Stimulated activated CD4-positive, alpha-beta T cell treated with anti-CD3 and anti-CD28 coated beads, Interleukin-2, amount 100 ng/mL, for 24 hours (primary cell): Measurements from ENCODE around the gene C17orf75.
A peak's percentile ranks its signal among the peaks of the same experiment; 100 is the strongest.
"Not testable (repeated sequence)": the region's sequence is repeated elsewhere in the genome, so short reads cannot be mapped to it uniquely, and the experiment has no call there.

Experiments
- DNase-seq, 2 donors: peaks; one replicate each; pipeline ENCODE4 v3.0.0-alpha.2; 2020

C17orf75 gene

GRCh38 chr17:32341857-32342602, at the start of gene C17orf75:
C17orf75 (minus strand) TSS chr17:32342173; CDS start chr17:32342139, 34 bp downstream.
- peak; percentile 86 to 87 for DNase-seq

GRCh38 chr17:32388613-32389459, 46.9 kb upstream of the C17orf75 start:
- no peak for DNase-seq

GRCh38 chr17:32388128-32388527, 46.2 kb upstream of the C17orf75 start:
- DNase-seq: not testable (repeated sequence)

GRCh38 chr17:32386844-32387243, 44.9 kb upstream of the C17orf75 start:
- no peak for DNase-seq

- DNase-seq: no peak
Observed at GRCh38 chr17:32385971-32386370, 44.0 kb upstream of the C17orf75 start.

- DNase-seq: no peak
Observed at GRCh38 chr17:32385121-32385520, 43.1 kb upstream of the C17orf75 start.

GRCh38 chr17:32383926-32384434, 42.0 kb upstream of the C17orf75 start:
- DNase-seq: no peak

- DNase-seq: no peak
Observed at GRCh38 chr17:32382526-32383223, 40.7 kb upstream of the C17orf75 start.

GRCh38 chr17:32370426-32370825, 28.5 kb upstream of the C17orf75 start:
- no peak for DNase-seq

GRCh38 chr17:32361270-32361669, 19.3 kb upstream of the C17orf75 start:
- DNase-seq: no peak

- no peak for DNase-seq
Observed at GRCh38 chr17:32357615-32358014, 15.6 kb upstream of the C17orf75 start.

GRCh38 chr17:32356750-32357149, 14.8 kb upstream of the C17orf75 start:
- no peak for DNase-seq

GRCh38 chr17:32356378-32356743, 14.4 kb upstream of the C17orf75 start:
- no peak for DNase-seq

- no peak for DNase-seq
Observed at GRCh38 chr17:32355649-32356377, 13.8 kb upstream of the C17orf75 start.

GRCh38 chr17:32352734-32353133, 10.8 kb upstream of the C17orf75 start:
- not testable (repeated sequence) for DNase-seq

GRCh38 chr17:32350666-32351418, 8.9 kb upstream of the C17orf75 start:
- DNase-seq: peak; percentile 31 to 44

GRCh38 chr17:32349854-32350665, 8.1 kb upstream of the C17orf75 start, which contains the start of gene ZNF207:
ZNF207 (plus strand) TSS chr17:32350157; CDS start chr17:32350286, 129 bp downstream.
- peak; percentile 95 for DNase-seq

GRCh38 chr17:32349503-32349853, 7.5 kb upstream of the C17orf75 start:
- peak; percentile 17 to 39 for DNase-seq

GRCh38 chr17:32348483-32348800, 6.5 kb upstream of the C17orf75 start:
- DNase-seq: no peak

- no peak for DNase-seq
Observed at GRCh38 chr17:32345951-32346600, 4.1 kb upstream of the C17orf75 start.
